ENCODE measurements around the gene TGFB2. TPM values are rescaled to one million over a fixed set of nuclear protein-coding genes. Genes with fewer than 3 reads are reported as not detected.

TGFB2 gene
- total RNA-seq, 1 donor from 2014 or later: 38.8 TPM

GRCh38 chr1:218384581-218384993 lies 39.5 kb downstream of the TGFB2 start:
- peak; percentile 37 for DNase-seq (ENCODE audit: low spot score)

DNA sequence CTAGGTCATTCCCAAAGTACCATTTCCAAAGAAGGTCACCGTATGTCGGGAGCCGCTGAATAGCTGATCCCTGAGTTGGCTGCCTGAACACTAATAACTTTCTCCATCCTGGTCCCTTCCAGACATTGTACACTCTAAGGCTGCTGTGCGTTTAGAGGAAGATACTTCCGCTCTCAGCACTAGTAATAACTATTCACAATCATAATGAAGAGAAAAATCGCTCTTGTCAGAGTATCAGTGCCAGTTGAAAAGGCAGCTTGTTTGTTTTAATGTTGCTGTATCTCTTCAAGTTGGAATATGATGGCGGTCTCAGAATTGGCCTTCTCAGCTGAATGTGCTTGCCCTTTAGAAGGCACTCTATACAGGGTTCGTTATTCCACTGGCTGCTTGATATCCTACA lies 43.5 kb downstream of the TGFB2 start:
- DNase-seq (ENCODE audit: low spot score): no peak

DNA sequence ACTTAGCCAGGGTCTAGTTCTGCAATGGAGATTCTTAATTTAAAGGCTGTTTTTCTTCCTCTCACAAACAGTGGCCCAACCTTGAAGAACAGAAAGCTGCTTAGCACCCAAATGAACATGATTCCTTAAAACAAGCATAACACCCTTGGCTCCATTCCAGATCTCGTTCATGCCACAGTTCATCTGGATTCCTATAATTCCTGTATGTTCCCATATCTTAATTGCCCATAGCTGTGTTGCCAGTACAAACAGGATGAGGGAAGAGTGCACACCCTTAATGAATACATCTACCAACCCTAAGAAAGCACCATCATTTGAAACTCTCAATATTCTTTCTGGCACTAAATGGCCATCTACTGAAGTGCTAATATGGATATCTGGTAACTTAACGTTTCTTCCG lies 45.5 kb downstream of the TGFB2 start:
- peak; percentile 75 for DNase-seq (ENCODE audit: low spot score)

DNA sequence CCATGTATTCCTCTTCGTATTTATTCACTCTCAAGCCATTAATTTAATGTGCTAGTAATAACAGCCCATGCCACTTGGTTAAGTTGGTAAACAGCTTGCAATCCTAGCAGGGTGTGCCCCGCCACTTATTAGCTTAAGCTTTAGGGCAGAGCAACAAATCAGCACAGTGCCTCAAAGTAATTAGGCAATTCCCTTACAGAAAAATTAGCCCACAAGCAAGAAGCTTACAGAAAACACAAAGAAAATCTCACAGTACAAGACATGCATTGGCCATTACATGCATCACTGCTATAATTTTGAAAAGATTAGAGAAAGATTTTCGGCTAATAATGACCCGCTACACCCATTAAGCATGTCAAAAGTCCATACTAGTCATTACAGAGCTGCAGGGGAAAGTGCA lies 47.6 kb downstream of the TGFB2 start:
- DNase-seq (ENCODE audit: low spot score): no peak

DNA sequence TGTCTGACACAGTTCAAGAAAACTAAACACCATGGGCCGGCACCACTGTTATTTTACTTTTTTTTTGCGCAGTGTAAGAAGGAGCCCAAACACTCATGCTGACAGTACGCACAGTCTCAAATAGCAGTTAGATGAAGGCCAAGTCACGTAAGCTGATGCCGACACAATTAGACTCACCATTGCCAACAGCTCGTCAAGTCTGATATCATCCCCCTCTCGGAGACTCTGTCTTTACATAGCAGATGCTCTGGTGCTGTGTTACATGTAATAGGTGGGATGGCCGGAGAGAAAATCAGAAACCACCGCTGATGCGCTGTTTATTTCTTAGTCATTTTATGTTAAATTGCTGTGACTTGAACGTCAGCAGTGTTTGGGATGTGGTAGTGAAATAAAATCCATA lies 49.3 kb downstream of the TGFB2 start:
- no peak for DNase-seq (ENCODE audit: low spot score)

GRCh38 chr1:218394989-218395388 lies 49.9 kb downstream of the TGFB2 start:
- DNase-seq (ENCODE audit: low spot score): no peak

DNA sequence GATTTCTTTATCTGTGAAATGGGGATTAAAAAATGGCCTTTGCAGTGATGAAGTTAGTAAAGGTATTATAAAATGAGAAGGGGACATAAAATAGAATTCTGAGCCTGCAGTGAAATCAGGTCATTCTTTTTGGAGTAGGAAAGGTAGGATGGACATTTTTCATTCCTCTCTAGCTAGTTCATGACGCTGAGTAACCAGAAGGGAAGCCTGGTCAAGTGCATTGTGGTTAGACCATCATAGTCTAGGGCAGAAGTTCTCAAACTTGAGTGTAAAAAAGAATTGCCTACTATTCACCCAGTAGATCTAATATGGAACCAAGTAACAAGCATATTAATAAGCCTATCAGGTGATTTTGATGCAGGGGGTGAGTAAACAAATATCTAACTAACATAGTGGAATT lies 50.8 kb downstream of the TGFB2 start:
- no peak for DNase-seq (ENCODE audit: low spot score)

DNA sequence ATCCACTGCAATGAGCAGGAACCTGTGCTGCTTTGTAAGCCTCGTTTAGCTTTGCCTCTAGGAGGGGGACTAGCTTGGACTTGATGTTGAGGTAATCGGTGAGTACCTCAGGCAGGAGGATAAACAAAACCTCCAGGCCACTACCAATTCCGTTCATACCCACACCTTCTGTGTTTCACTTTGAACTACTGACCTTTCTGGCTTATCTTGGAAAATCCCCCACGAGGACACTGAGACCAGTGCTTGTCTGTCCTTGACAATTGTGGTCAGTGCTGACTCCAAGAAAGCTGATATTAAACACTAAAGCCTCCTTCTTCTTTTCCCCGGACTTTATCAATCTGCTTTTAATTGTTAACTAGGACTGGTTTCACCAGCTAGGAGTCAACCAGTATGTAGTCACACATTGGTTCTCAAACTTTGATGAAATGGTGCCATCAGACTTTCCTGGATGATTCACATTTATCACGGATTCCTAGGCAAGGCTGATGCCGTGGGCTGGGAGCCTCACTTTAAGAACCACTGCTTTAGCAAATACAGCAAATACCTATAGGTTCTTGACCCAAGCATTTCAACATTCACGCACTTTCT lies 52.7 kb downstream of the TGFB2 start:
- DNase-seq (ENCODE audit: low spot score): no peak

GRCh38 chr1:218400624-218401023 lies 55.5 kb downstream of the TGFB2 start:
- DNase-seq (ENCODE audit: low spot score): no peak

DNA sequence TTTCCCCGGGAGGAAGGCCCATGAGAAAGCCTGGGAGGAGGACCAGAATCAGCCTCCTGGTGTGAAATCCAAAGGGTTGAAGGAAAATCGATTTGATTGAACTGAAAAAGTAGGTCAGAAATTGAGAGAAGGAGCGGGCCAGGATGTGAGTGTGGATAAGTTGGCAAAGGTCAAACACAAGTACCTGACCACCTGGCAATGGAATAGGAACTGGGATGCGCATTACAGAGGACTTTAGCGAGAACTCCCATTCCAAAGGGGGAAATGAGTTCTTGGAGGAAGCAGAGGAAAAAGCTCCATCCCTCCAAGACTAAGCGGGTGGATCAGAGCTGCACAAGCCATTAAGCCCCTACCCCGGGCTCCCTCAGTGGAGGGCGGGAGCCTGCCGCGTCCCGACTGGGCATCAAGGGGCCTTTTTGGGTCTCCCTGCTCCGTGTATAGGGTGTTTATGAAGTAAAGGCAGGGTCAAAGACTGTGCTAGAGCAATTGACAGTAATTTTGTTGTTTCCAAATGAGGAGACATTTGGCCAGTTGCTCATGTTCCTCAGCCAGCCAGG lies 56.4 kb downstream of the TGFB2 start:
- no peak for DNase-seq (ENCODE audit: low spot score)

GRCh38 chr1:218401998-218402785 lies 57.1 kb downstream of the TGFB2 start:
- peak; percentile 64 for DNase-seq (ENCODE audit: low spot score)

DNA sequence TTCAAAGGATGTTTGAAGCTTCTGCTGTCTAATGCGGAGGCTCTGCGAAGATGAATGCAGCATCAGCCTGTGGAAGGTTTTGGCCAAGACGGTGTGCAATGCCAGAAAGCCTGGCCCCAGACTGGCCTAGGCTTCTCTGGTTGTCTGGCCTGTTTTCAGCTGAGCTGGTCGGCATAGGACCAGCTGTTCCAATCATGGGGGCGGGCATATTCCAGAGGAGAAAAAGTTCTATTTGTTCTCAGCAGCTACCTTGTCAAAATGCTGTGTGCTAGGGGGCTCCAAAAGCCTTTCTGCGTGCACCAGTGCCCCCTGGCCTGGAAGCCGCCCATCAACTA lies 57.6 kb downstream of the TGFB2 start:
- DNase-seq (ENCODE audit: low spot score): peak; percentile 30

DNA sequence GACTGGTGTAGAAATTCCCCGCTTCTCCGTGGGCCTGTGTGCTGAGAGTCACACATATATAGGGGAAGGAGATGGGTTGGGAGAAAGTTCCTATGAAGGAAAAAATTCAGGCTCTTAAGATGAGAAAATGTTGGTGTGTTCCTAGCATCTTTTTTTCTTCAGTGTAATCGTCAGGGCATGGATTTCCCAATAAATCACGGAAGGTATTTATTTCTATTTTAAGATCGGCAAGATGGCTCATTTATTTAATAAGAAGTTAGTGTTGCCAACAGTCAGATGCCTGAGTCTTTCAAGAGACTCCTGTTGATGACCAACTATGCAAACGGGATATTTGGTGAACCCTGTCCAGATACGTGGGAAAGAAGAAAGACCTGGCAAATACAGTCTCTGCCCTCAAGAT lies 58.2 kb downstream of the TGFB2 start:
- no peak for DNase-seq (ENCODE audit: low spot score)

- DNase-seq (ENCODE audit: low spot score): no peak
These were observed 62.5 kb downstream of the TGFB2 start for GRCh38 chr1:218407630-218408029.

DNA sequence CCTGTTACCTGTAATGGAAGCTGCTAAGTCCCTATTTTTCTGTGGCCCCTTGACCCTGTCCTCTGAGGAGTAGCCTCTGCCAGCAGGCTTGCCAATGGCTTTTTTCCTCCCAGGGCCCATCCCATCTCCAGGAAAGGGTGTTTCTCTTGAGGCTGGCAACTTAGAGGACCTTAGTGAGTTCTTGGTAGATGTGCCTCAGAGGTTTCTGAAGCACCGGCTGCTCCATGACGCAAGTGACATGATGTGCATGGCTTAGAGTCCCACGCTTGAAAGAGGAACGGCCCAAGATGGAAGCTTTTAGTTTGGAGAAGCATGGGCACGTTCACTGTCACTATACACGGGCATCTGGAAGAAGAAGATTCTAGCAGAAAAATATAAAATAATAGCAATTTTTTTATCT lies 63.0 kb downstream of the TGFB2 start:
- no peak for DNase-seq (ENCODE audit: low spot score)

DNA sequence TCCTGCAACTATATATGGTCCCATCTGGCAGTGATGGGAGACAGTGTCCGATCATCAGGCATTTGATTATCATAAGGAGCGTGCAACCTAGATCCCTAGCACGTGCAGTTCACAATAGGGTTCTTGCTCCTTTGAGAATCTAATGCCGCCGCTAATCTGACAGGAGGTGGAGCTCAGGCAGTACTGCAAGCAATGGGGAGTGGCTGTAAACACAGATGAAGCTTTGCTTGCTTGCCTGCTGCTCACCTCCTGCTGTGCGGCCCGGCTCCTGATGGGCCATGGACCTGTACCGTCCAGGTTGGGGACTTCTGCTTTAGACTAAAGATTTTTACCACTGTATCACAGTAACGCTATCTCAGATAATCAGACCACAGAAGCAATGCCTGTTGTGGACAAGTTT lies 63.8 kb downstream of the TGFB2 start:
- DNase-seq (ENCODE audit: low spot score): no peak

GRCh38 chr1:218409946-218410510 lies 64.9 kb downstream of the TGFB2 start:
- DNase-seq (ENCODE audit: low spot score): no peak

- DNase-seq (ENCODE audit: low spot score): no peak
These were observed 66.0 kb downstream of the TGFB2 start for GRCh38 chr1:218411101-218411500.

- no peak for DNase-seq (ENCODE audit: low spot score)
These were observed 67.0 kb downstream of the TGFB2 start for GRCh38 chr1:218412171-218412570.

DNA sequence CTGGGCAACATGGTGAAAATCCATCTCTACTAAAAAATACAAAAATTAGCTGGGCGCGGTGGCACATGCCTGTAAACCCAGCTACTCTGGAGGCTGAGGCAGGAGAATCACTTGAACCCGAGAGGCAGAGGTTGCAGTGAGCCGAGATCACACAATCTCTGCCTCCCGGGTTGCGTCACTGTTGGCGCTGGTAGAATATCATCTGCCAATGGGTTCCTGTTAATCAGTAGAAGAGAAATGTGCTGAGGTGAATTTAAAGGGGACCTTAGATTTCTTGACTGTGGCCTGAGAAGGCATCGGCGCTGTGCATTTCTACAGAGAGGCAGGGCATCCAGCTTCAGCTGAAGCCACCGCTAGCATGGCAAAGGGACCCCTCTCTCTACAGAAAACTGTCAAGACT lies 68.0 kb downstream of the TGFB2 start:
- DNase-seq (ENCODE audit: low spot score): no peak

GRCh38 chr1:218414060-218414728 lies 69.1 kb downstream of the TGFB2 start:
- DNase-seq (ENCODE audit: low spot score): no peak

DNA sequence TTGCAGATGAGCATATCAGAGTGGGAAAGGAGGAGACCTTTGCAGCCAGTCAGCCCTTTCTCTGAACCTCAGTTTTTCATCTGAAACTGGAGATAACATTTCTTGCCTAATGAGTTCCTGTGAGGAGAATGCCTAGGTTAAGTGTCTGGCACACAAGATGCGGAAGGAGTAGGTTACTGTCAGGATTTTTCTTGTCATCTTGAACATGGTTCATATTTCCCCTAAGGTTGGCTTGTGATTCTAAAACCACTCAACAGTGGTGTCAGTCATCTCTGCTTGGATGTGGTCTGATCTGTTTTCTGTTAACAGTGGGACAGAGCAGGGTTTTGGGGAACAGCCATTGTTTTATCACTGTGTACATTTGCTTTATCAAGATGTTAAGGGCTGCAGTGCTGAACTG lies 70.6 kb downstream of the TGFB2 start:
- DNase-seq (ENCODE audit: low spot score): no peak
